Panc1 (cell line): ENCODE results near the gene IGFBP5.

Source experiments
- POLR2AphosphoS5 ChIP-seq: IDR thresholded peaks from 2 replicates; pipeline ENCODE4 v1.6.1; 2012; ENCODE audit warnings: mild to moderate bottlenecking, low read depth, low read length, moderate library complexity
- SIN3A ChIP-seq: IDR thresholded peaks from 2 replicates; pipeline ENCODE4 v1.6.1; 2012; ENCODE audit warnings: low read depth, mild to moderate bottlenecking, low read length, moderate library complexity, borderline replicate concordance; ENCODE audit not compliant: insufficient read depth
- TCF7L2 ChIP-seq: IDR thresholded peaks from 2 replicates; pipeline ENCODE4 v1.6.1; 2011; ENCODE audit warnings: mild to moderate bottlenecking, low read depth, low read length, inconsistent platforms
- TF ChIP-seq, protein P1 (sequence below): fragments of 450-650 bp; IDR thresholded peaks from 2 replicates; pipeline ENCODE4 v1.5.1; 2017; ENCODE audit warnings: mild to moderate bottlenecking
- TF ChIP-seq, protein P2 (sequence below), 2 experiments: IDR thresholded peaks; 2 replicates each; pipeline ENCODE4 v1.6.1; 2011 to 2012; ENCODE audit warnings: low read depth in 2 of 2, control low read depth in 1 of 2, low read length in 1 of 2, mild to moderate bottlenecking in 1 of 2, moderate library complexity in 1 of 2; ENCODE audit not compliant: insufficient read depth in 1 of 2

DNA sequence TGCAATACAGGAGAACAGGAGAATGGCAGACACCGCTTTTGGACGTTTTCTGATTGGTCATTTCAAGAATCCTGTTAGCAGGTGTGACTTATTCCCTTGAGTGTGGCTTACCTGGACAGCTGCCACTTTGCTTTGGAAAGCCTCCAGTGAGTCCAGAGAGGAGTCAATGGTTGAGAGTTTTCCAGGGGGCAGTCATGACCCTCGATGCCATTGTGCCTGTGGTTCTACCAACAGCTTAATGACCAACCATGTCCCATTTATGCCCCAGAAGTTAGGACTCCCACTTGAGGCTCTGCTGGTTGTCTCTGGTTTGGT, 49.8 kb downstream of the IGFBP5 start:
- TF ChIP-seq, protein P1, sequence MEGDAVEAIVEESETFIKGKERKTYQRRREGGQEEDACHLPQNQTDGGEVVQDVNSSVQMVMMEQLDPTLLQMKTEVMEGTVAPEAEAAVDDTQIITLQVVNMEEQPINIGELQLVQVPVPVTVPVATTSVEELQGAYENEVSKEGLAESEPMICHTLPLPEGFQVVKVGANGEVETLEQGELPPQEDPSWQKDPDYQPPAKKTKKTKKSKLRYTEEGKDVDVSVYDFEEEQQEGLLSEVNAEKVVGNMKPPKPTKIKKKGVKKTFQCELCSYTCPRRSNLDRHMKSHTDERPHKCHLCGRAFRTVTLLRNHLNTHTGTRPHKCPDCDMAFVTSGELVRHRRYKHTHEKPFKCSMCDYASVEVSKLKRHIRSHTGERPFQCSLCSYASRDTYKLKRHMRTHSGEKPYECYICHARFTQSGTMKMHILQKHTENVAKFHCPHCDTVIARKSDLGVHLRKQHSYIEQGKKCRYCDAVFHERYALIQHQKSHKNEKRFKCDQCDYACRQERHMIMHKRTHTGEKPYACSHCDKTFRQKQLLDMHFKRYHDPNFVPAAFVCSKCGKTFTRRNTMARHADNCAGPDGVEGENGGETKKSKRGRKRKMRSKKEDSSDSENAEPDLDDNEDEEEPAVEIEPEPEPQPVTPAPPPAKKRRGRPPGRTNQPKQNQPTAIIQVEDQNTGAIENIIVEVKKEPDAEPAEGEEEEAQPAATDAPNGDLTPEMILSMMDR, result no peak
- no peak for TF ChIP-seq POLR2AphosphoS5
- TF ChIP-seq SIN3A, result no peak
- TF ChIP-seq, protein P2, sequence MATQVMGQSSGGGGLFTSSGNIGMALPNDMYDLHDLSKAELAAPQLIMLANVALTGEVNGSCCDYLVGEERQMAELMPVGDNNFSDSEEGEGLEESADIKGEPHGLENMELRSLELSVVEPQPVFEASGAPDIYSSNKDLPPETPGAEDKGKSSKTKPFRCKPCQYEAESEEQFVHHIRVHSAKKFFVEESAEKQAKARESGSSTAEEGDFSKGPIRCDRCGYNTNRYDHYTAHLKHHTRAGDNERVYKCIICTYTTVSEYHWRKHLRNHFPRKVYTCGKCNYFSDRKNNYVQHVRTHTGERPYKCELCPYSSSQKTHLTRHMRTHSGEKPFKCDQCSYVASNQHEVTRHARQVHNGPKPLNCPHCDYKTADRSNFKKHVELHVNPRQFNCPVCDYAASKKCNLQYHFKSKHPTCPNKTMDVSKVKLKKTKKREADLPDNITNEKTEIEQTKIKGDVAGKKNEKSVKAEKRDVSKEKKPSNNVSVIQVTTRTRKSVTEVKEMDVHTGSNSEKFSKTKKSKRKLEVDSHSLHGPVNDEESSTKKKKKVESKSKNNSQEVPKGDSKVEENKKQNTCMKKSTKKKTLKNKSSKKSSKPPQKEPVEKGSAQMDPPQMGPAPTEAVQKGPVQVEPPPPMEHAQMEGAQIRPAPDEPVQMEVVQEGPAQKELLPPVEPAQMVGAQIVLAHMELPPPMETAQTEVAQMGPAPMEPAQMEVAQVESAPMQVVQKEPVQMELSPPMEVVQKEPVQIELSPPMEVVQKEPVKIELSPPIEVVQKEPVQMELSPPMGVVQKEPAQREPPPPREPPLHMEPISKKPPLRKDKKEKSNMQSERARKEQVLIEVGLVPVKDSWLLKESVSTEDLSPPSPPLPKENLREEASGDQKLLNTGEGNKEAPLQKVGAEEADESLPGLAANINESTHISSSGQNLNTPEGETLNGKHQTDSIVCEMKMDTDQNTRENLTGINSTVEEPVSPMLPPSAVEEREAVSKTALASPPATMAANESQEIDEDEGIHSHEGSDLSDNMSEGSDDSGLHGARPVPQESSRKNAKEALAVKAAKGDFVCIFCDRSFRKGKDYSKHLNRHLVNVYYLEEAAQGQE (IDR thresholded peaks at IDR 0.05; ENCODE audit: insufficient read depth in 1 of 2, low read depth in 2 of 2, low read length in 1 of 2), result no peak
- TF ChIP-seq TCF7L2, result no peak
